Liver (tissue), 9 donors: Measurements from ENCODE around the gene FRMPD4. TPM values are rescaled to one million over a fixed set of nuclear protein-coding genes. Genes with fewer than 3 reads are reported as not detected.

Source experiments
- DNase-seq: peaks from one replicate; pipeline ENCODE4 v3.0.0-alpha.2; 2017; ENCODE audit warnings: low spot score
- H3K27ac ChIP-seq, 2 donors: one replicate each; pipeline ENCODE4 v1.7.0; 2013; ENCODE audit warnings: inconsistent platforms in 2 of 2, low read length in 2 of 2, control low read depth in 1 of 2, low read depth in 1 of 2, mild to moderate bottlenecking in 1 of 2
- H3K27me3 ChIP-seq, 4 donors: one replicate each; pipeline versions ENCODE4 v1.6.1 to v1.7.0; 2013; ENCODE audit warnings: low read length in 3 of 4, inconsistent platforms in 1 of 4, mild to moderate bottlenecking in 1 of 4, moderate library complexity in 1 of 4; ENCODE audit not compliant: control insufficient read depth in 4 of 4, insufficient read depth in 4 of 4
- H3K36me3 ChIP-seq, 4 donors: one replicate each; pipeline versions ENCODE4 v1.6.1 to v1.7.0; 2013; ENCODE audit warnings: low read length in 3 of 4, mild to moderate bottlenecking in 3 of 4, low read depth in 1 of 4, moderate library complexity in 1 of 4; ENCODE audit not compliant: control insufficient read depth in 4 of 4, insufficient read depth in 3 of 4
- H3K4me1 ChIP-seq, 4 donors: one replicate each; pipeline versions ENCODE4 v1.6.1 to v1.7.0; 2013; ENCODE audit warnings: low read length in 3 of 4, mild to moderate bottlenecking in 3 of 4, moderate library complexity in 1 of 4; ENCODE audit not compliant: control insufficient read depth in 4 of 4, insufficient read depth in 4 of 4
- H3K4me3 ChIP-seq, 3 donors: one replicate each; pipeline versions ENCODE4 v1.6.1 to v1.7.0; 2013; ENCODE audit warnings: low read length in 3 of 3, control low read depth in 1 of 3, low read depth in 1 of 3, mild to moderate bottlenecking in 1 of 3
- H3K9ac ChIP-seq, 2 donors: one replicate each; pipeline ENCODE4 v1.7.0; 2013; ENCODE audit warnings: low read length in 2 of 2, mild to moderate bottlenecking in 2 of 2, moderate library complexity in 2 of 2, control low read depth in 1 of 2, low read depth in 1 of 2
- H3K9me3 ChIP-seq, 4 donors: one replicate each; pipeline versions ENCODE4 v1.6.1 to v1.7.0; 2013; ENCODE audit warnings: low read length in 3 of 4; ENCODE audit not compliant: control insufficient read depth in 4 of 4
- ATF3 ChIP-seq: IDR thresholded peaks from 2 replicates; pipeline ENCODE4 v1.6.1; 2016; ENCODE audit warnings: antibody characterized with exemption
- CTCF ChIP-seq: fragments of 150-350 bp; IDR thresholded peaks from 2 replicates; pipeline ENCODE4 v1.5.1; 2017; ENCODE audit warnings: improper control_type of control experiment, low read depth, low read length; ENCODE audit not compliant: missing input control
- EGR1 ChIP-seq, 2 donors: IDR thresholded peaks; 2 replicates each; pipeline ENCODE4 v1.6.1; 2016 to 2018; ENCODE audit warnings: antibody characterized with exemption in 2 of 2, low read depth in 2 of 2
- FOXA1 ChIP-seq: IDR thresholded peaks from 2 replicates; pipeline ENCODE4 v1.6.1; 2016; ENCODE audit warnings: antibody characterized with exemption
- FOXA2 ChIP-seq: IDR thresholded peaks from 2 replicates; pipeline ENCODE4 v1.6.1; 2016; ENCODE audit warnings: antibody characterized with exemption
- GABPA ChIP-seq, 2 donors: IDR thresholded peaks in 1 of 2; conservative IDR thresholded peaks in 1 of 2; 2 replicates each; pipeline ENCODE4 v1.6.1; 2016; ENCODE audit warnings: antibody characterized with exemption in 2 of 2, mild to moderate bottlenecking in 1 of 2, moderate library complexity in 1 of 2
- HNF4G ChIP-seq: IDR thresholded peaks from 2 replicates; pipeline ENCODE4 v1.6.1; 2016; ENCODE audit warnings: antibody characterized with exemption
- JUND ChIP-seq, 2 donors: IDR thresholded peaks; 2 replicates each; pipeline ENCODE4 v1.6.1; 2016; ENCODE audit warnings: antibody characterized with exemption in 2 of 2
- MAX ChIP-seq: IDR thresholded peaks from 2 replicates; pipeline ENCODE4 v1.6.1; 2016; ENCODE audit warnings: antibody characterized with exemption
- RAD21 ChIP-seq, 2 donors: IDR thresholded peaks; 2 replicates each; pipeline ENCODE4 v1.6.1; 2016; ENCODE audit warnings: antibody characterized with exemption in 2 of 2, mild to moderate bottlenecking in 2 of 2
- REST ChIP-seq: IDR thresholded peaks from 2 replicates; pipeline ENCODE4 v1.6.1; 2016; ENCODE audit warnings: antibody characterized with exemption, mild to moderate bottlenecking
- RXRA ChIP-seq, 2 donors: IDR thresholded peaks; 2 replicates each; pipeline ENCODE4 v1.6.1; 2017 to 2018; ENCODE audit warnings: antibody characterized with exemption in 2 of 2, mild to moderate bottlenecking in 1 of 2
- TAF1 ChIP-seq: conservative IDR thresholded peaks from 2 replicates; pipeline ENCODE4 v1.6.1; 2016; ENCODE audit warnings: antibody characterized with exemption, mild to moderate bottlenecking
- ZBTB33 ChIP-seq: IDR thresholded peaks from 2 replicates; pipeline ENCODE4 v1.6.1; 2016; ENCODE audit warnings: antibody characterized with exemption
- WGBS: extraction: QIAGEN DNeasy Blood & Tissue Kit; methylation state at CpG from one replicate; pipeline ENCODE4 v1.1.7; 2013; 5-methylcytosine and 5-hydroxymethylcytosine counted together
- polyA plus RNA-seq, 2 donors: library from polyadenylated mRNA; stranded (reverse) in 1 of 2; unstranded in 1 of 2; fragments of 200-250 nt in 1 of 2; fragments of >200 nt in 1 of 2; fragmentation: Nextera tagmentation in 1 of 2; extraction: Ambion mirVana in 1 of 2; gene quantifications; one replicate each; pipeline versions ENCODE4 v1.2.1 to v1.2.3, GENCODE V29; 2013 to 2015
- total RNA-seq, 2 donors: library from RNA; depleted of rRNA; stranded (reverse); fragments of >200 nt; gene quantifications; one replicate each; pipeline ENCODE4 v1.2.3, GENCODE V29; 2014
- donor health status: healthy.
- donor health status: healthy.
- donor health status: healthy.
- donor health status: healthy.
- donor health status: healthy.

The FRMPD4 gene
- total and polyA plus RNA-seq, 4 donors, result 0.01 to 0.08 (median 0.03) TPM; not detected in 1

- DNase-seq, result no peak
- H3K27ac ChIP-seq, result no peak overlapping the region
- H3K4me3 ChIP-seq, result no peak overlapping the region
- H3K36me3 ChIP-seq, result no peaks in the 10 kb centered on the region
- no peaks in the 10 kb centered on the region for H3K9me3 ChIP-seq
- H3K9ac ChIP-seq, result no peak overlapping the region
- no peak for TF ChIP-seq MAX
- no peak for TF ChIP-seq REST
- TF ChIP-seq ZBTB33, result no peak
- no peak for TF ChIP-seq JUND (IDR thresholded peaks at IDR 0.05)
- no peak for TF ChIP-seq FOXA1
- no peak for TF ChIP-seq CTCF
- no peak for TF ChIP-seq TAF1
- TF ChIP-seq RAD21 (IDR thresholded peaks at IDR 0.05), result no peak
- no peak for TF ChIP-seq GABPA (IDR thresholded peaks at IDR 0.05 in 1 of 2, conservative IDR thresholded peaks at IDR 0.05 in 1 of 2)
- no peak for TF ChIP-seq HNF4G
- no peak for TF ChIP-seq FOXA2
- TF ChIP-seq RXRA (IDR thresholded peaks at IDR 0.05), result no peak
- no peaks in the 10 kb centered on the region for H3K4me1 ChIP-seq
- H3K27me3 ChIP-seq, result no peaks in the 10 kb centered on the region
Observed at GRCh38 chrX:12617241-12617640, 479.0 kb downstream of the FRMPD4 start.

- 69% methylated on average over 1 of the region's 1 CpG for WGBS
- H3K9ac ChIP-seq, result no peak overlapping the region
- DNase-seq, result no peak
Observed at GRCh38 chrX:12647230-12647629, 509.0 kb downstream of the FRMPD4 start.

More at GRCh38 chrX:12647230-12647629, 509.0 kb downstream of the FRMPD4 start:
- H3K9me3 ChIP-seq, result peaks cover 0 to 9% (median 0%) of the 10 kb centered on the region in 4 donors
- no peak overlapping the region for H3K27ac ChIP-seq
- TF ChIP-seq MAX (no peak), CTCF (no peak), EGR1 (IDR thresholded peaks at IDR 0.05; ENCODE audit: low read depth in 2 of 2) (no peak), ATF3 (no peak), FOXA2 (no peak), TAF1 (no peak)
- no peaks in the 10 kb centered on the region for H3K27me3 ChIP-seq
- no peak overlapping the region for H3K4me3 ChIP-seq
- H3K4me1 ChIP-seq, result no peaks in the 10 kb centered on the region
- H3K36me3 ChIP-seq, result no peaks in the 10 kb centered on the region
